Left cardiac atrium (tissue), 4 donors: Measurements from ENCODE around the gene PSRC1. TPM values are rescaled to one million over a fixed set of nuclear protein-coding genes. Genes with fewer than 3 reads are reported as not detected.
A peak's percentile ranks its signal among the peaks of the same experiment; 100 is the strongest.

ENCODE experiments used
- ATAC-seq, 2 donors: fragments of 200-7000 bp; cut with Tn5 transposase; one replicate each; pipeline ENCODE4 v1.9.1; 2020; ENCODE audit warnings: mild to moderate bottlenecking in 2 of 2, moderate library complexity in 2 of 2
- DNase-seq: peaks from one replicate; pipeline ENCODE4 v3.0.0-alpha.2; 2020
- intact Hi-C, 2 donors: fragments of 100-400 bp; cut with DNase I; formaldehyde crosslinking; loops; one replicate each; pipeline versions ENCODE4 v1.14.1 to v1.15.1; 2022 to 2023
- total RNA-seq, 2 donors: library from RNA; stranded (reverse); fragmentation: NEBNext Ultra II Directional; extraction: Animal tissue kit (Norgen Biotek cat#: 25700); gene quantifications; one replicate each; pipeline ENCODE4 v1.2.1, GENCODE V29; 2021
- donor health status: DM: no; HTN: yes; CAD: no.
- donor health status: DM: no; HTN: yes; CAD: no; lungs with severe emphysema.
- donor health status: DM: yes; HTN: yes; CAD: no.
- donor health status: Dilated cardiomyopathy.

Gene PSRC1
- total RNA-seq, 2 donors from 2014 or later = 2.3 to 2.5 TPM

DNA sequence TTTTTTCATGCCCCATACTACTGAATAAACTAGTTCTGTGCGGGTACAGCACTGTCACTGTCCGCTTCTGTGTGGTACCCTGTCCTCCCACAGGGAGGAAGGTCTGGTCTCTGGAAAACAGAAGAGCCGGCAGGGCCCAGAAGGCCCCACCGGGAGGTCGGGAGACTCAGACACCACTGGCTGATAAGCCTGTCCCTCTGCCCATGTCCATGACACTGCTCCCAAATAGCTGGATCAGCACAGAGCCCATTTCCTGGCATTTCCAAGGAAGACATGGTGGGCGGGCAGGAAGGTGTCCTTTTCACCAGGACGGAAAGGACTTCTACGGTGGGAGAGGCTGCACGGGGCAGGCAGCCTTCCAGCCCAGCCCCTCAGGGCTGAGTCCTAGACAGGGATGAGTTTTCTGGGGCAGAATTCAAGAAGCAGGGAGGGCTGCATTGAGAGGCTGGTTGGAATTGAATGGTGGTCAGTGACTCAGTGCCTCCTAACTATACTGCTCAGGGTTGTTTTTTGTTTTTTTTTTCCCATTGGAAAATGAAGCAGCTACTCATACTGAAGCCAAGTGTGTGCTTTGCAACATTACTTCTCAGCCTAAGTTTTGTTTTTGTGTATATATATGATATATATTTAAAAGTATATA is 7.1 kb downstream of the PSRC1 start:
- DNase-seq (no peak), ATAC-seq (no peak)
- intact Hi-C loops = loop anchor here (5.0 kb wide), 2 partner anchors 126 to 256 kb away; no protein-coding TSS in a partner anchor

DNA sequence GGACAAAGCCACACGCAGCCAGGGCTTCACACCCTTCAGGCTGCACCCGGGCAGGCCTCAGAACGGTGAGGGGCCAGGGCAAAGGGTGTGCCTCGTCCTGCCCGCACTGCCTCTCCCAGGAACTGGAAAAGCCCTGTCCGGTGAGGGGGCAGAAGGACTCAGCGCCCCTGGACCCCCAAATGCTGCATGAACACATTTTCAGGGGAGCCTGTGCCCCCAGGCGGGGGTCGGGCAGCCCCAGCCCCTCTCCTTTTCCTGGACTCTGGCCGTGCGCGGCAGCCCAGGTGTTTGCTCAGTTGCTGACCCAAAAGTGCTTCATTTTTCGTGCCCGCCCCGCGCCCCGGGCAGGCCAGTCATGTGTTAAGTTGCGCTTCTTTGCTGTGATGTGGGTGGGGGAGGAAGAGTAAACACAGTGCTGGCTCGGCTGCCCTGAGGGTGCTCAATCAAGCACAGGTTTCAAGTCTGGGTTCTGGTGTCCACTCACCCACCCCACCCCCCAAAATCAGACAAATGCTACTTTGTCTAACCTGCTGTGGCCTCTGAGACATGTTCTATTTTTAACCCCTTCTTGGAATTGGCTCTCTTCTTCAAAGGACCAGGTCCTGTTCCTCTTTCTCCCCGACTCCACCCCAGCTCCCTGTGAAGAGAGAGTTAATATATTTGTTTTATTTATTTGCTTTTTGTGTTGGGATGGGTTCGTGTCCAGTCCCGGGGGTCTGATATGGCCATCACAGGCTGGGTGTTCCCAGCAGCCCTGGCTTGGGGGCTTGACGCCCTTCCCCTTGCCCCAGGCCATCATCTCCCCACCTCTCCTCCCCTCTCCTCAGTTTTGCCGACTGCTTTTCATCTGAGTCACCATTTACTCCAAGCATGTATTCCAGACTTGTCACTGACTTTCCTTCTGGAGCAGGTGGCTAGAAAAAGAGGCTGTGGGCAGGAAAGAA is 8.1 kb downstream of the PSRC1 start:
- ATAC-seq (peak in 1 of 2 donors; percentile 36), DNase-seq (no peak)
- intact Hi-C loops = loop anchor here (5.0 kb wide), 2 partner anchors 127 to 257 kb away; no protein-coding TSS in a partner anchor

DNA sequence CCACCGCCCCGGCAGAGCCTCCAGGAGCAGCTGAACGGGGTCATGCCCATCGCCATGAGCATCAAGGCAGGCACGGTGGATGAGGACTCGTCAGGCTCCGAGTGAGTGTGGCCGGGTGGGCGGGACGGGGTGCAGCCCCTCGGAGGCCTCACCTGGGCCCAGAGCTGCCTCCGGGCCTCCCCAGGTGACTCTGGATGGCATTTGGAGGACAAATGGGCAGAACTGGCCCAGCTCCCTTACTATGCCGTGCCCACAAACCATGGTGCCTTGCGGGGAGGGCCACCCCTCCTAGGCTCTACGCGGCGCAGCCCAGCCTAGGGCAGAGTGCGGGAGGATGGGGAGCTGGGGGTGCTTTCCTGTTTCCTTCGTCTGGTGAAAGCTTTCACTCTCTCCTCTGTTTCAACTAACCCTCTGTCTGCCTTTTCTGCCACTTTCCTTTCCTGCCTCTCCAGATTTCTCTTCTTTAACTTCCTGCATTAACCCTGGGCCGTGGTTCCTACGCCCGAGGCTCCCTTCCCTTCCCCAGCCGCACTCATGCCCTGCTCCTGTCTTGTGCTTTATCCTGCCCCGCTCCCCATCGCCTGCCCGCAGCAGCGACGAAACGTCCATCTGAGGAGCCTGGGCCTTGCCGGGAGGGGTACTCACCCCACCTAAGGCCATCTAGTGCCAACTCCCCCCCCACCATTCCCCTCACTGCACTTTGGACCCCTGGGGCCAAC is 9.2 kb downstream of the PSRC1 start:
- DNase-seq (no peak), ATAC-seq (no peak)
- intact Hi-C loops = no loop called here

DNA sequence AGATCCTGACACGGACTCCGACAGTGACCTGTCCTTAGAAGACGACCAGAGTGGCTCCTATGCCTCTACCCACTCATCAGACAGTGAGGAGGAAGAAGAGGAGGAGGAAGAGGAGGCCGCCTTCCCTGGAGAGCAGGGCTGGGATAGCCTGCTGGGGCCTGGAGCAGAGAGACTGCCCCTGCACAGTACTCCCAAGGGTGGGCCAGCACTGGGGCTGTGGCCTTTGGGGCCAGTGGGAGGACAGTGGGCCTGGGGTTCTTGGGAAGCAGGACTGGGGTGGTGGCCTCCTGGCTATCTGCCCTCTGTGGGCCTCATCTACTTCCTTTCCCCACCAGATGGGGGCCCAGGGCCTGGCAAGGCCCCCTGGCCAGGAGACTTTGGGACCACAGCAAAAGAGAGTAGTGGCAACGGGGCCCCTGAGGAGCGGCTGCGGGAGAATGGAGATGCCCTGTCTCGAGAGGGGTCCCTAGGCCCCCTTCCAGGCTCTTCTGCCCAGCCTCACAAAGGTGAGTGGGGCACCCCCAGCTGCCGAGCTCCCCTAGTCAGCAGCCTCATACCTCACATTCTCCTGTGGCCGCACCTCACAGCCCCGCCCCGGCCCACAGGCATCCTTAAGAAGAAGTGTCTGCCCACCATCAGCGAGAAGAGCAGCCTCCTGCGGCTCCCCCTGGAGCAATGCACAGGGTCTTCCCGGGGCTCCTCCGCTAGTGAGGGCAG is 10.0 kb downstream of the PSRC1 start:
- DNase-seq = no peak
- no peak for ATAC-seq
- intact Hi-C loops = no loop called here

DNA sequence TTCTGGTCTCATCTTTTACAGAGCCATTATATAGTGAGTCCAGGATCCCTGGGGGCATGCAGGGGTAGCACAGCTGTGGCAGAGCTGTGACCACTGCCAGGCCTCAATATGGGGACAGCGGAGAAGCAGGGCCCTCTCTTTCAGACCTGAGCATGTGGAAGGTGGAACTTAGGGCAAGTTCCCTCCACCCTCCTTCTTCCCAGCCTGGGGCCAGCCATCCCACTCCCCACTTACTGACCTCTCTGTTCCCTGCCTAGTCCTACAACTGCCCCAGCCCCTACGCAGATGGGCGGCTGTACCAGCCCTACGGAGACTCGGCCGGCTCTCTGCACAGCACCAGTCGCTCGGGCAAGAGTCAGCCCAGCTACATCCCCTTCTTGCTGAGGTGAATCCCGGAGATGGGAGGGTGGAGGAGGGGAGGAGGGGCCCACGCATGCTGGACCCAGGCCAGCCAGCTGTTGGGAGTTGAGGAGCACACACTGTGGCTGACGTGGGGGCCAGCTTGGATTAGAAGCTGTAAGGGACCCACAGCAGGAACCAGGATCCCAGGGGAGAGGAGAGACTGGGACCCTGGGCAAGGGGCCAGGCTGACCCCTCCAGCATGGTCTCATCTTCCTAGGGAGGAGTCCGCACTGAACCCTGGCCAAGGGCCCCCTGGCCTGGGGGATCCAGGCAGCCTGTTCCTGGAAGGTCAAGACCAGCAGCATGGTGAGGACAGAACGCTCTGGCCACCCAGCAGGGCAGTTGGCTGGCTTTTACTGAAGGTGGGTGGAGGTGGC is 10.7 kb downstream of the PSRC1 start:
- intact Hi-C loops = no loop called here
- ATAC-seq (no peak), DNase-seq (no peak)

DNA sequence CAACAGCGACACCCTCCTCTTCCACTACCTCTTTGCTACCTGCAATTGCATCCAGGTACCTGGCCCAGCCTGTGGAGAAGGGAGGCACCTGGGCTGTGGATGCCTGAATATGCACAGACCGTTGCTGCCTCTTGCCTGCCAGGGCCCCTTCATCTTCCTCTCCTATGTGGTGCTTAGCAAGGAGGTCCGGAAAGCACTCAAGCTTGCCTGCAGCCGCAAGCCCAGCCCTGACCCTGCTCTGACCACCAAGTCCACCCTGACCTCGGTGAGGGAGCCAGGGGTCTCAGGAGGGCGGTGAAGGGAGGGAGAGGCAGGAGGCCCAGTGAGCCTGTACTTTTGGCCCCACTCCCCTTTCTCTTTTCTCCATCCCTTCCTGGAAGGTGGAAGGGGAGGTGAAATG is 11.5 kb downstream of the PSRC1 start:
- DNase-seq = no peak
- no peak for ATAC-seq
- intact Hi-C loops = no loop called here

DNA sequence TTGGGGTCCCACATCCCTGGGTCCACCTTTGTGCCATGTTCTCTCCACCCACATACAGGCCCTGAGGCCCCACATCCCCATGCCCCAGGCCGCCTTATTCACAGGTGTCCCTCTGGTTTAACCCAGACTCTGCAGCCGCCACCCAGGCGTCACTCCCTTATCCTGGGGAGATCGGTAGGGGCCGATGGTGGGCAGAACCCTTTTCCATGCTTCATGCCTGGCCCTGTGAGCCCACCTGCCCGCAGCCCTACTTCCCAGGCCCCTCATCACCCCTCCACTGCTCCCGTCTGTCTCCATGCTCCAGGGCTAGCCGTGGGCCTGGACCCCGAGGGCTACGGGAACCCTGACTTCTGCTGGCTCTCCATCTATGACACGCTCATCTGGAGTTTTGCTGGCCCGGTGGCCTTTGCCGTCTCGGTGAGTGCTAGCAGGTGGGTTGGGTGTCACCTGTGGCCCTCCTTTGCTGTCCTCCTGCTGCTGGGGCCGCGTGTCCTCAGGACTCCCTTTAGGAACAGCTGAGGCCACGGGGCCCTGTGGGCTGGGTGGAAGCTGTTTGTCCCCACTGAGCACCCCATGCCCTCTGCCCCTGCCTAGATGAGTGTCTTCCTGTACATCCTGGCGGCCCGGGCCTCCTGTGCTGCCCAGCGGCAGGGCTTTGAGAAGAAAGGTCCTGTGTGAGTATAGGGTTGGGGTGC is 12.2 kb downstream of the PSRC1 start:
- ATAC-seq (no peak), DNase-seq (no peak)
- intact Hi-C loops = no loop called here

DNA sequence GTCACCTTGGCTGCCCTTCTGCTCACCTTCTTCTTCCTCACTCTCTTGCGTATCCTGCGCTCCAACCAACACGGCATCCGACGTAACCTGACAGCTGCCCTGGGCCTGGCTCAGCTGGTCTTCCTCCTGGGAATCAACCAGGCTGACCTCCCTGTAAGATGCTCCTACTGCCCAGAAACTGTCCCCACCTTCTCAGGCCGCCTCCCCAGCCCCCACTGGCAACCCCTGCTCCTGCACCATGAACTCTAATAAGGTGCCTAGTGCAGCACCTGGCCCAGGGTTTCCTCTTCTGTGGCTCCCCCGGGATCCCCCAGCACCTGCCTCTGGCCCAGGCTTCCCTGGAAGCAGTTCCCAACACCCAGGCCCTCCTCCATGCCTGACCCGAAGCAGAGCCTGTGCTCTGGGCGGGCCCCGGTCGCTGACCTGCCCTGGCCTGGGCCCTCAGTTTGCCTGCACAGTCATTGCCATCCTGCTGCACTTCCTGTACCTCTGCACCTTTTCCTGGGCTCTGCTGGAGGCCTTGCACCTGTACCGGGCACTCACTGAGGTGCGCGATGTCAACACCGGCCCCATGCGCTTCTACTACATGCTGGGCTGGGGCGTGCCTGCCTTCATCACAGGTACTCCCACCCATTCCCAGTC is 12.8 kb downstream of the PSRC1 start:
- intact Hi-C loops = loop anchor here in 1 of 2 donors (10.0 kb wide), 1 partner anchor 265 kb away; the partner anchor contains the start of gene GPR61
- DNase-seq = no peak

DNA sequence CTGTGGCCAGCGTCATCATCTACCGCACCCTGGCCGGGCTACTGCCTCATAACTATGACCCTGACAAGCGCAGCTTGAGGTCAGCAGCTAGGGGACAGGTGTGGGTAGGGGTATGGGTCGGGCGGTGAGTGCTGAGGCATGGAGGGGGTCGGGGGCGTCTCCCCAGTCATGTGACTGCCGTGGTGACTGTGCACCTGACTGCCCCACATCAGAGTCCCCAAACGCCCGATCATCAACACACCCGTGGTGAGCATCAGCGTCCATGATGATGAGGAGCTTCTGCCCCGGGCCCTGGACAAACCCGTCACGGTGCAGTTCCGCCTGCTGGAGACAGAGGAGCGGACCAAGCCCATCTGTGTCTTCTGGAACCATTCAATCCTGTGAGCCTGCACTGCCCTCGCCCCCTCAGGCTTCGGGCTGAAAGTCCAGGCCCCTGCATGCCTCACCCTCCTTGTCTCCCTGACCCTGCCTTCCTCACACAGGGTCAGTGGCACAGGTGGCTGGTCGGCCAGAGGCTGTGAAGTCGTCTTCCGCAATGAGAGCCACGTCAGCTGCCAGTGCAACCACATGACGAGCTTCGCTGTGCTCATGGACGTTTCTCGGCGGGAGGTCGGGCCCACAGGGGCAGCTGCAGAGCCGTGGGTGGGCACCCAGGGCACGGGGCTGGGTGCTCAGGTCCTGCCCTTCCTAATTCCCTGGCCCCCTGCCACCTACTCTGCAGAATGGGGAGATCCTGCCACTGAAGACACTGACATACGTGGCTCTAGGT is 13.5 kb downstream of the PSRC1 start:
- DNase-seq = no peak
- intact Hi-C loops = loop anchor here in 1 of 2 donors (10.0 kb wide), 1 partner anchor 265 kb away; the partner anchor contains the start of gene GPR61
- no peak for ATAC-seq

More for the DNA sequence above, 12.8 kb downstream of the PSRC1 start:
- ATAC-seq = no peak

DNA sequence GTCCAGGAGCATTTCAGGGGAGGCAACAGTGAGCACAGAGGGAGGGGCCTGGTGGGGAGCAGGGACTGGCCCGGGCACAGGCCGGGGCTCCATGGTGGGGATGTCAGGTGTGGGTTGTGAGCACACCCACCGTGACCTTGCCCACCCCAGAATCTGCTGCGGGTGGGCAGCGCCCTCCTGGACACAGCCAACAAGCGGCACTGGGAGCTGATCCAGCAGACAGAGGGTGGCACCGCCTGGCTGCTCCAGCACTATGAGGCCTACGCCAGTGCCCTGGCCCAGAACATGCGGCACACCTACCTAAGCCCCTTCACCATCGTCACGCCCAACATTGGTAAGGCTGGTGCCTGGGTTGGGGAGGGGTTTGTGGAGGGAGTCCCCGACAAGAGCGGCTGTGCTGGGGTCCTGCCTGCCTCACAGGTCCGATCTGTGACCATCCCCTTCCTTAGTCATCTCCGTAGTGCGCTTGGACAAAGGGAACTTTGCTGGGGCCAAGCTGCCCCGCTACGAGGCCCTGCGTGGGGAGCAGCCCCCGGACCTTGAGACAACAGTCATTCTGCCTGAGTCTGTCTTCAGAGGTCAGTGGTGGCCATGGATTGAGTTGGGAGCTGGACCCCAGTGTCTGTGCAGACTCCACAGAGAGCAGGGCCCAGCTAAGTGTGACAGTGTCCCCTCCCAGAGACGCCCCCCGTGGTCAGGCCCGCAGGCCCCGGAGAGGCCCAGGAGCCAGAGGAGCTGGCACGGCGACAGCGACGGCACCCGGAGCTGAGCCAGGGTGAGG is 14.3 kb downstream of the PSRC1 start:
- ATAC-seq (no peak), DNase-seq (no peak)
- intact Hi-C loops = loop anchor here in 1 of 2 donors (10.0 kb wide), 1 partner anchor 266 kb away; the partner anchor contains the start of gene GPR61

DNA sequence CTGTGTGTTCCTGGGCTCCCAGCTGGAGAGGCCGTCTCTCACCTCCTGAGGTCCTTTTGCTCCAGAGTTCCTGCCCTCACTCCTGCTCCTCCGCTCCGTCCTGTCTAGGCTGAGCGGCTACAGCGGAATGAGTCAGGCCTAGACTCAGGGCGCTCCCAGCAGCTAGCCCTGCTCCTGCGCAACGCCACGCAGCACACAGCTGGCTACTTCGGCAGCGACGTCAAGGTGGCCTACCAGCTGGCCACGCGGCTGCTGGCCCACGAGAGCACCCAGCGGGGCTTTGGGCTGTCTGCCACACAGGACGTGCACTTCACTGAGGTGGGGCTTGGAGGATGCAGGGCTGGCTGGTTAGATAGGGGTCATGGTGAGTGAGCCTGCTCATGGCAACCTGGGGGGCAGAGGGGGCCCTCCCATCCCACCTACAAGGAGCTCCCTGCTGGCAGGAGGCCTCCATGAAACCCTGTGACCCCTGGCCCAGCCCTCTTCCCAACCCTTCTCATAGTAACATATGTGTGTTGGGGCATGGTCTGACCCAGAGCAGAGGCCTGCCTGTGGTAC is 15.1 kb downstream of the PSRC1 start:
- DNase-seq (no peak), ATAC-seq (no peak)
- intact Hi-C loops = loop anchor here in 1 of 2 donors (10.0 kb wide), 1 partner anchor 267 kb away; the partner anchor contains the start of gene GPR61

DNA sequence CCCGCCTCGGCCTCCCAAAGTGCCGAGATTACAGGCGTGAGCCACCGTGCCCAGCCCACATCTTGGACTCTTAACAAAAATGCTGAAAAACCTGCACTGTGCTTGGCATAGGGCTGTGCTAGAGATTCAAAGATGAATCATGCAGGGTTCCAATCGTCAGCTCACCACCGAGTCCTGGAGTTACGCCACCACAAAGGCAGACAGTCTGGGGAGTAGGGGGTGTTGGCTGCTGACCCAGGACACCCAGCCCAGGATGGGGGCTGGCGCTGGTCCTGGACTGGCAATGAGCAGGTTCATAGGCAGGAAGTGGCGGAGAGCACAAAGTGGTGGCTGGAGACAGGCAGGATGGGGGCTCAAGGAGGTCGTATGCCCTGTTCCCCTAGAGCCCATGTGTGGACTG is 16.0 kb downstream of the PSRC1 start:
- ATAC-seq (no peak), DNase-seq (no peak)
- intact Hi-C loops = loop anchor here in 1 of 2 donors (10.0 kb wide), 1 partner anchor 268 kb away; the partner anchor contains the start of gene GPR61

DNA sequence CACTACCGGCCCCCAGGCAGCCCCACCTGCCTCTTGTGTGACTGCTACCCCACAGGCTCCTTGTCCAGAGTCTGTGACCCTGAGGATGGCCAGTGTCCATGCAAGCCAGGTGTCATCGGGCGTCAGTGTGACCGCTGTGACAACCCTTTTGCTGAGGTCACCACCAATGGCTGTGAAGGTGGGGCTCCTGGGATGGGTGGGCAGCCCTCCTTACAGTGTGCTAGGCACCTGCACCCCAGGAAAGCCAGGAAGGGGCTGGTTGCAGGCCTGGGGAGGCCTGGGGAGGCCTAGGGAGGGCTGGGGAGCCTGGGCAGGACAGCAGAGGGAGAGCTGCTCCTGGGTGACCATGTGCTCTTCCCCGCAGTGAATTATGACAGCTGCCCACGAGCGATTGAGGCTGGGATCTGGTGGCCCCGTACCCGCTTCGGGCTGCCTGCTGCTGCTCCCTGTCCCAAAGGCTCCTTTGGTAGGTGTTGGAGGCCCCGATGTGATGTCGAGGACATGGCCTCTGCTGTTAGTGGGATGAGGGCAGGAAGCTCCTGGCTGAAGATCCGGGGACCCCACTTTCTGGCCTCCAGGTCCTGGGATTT is 17.1 kb downstream of the PSRC1 start:
- intact Hi-C loops = loop anchor here in 1 of 2 donors (10.0 kb wide), 1 partner anchor 269 kb away; the partner anchor contains the start of gene GPR61
- ATAC-seq (no peak), DNase-seq (no peak)

DNA sequence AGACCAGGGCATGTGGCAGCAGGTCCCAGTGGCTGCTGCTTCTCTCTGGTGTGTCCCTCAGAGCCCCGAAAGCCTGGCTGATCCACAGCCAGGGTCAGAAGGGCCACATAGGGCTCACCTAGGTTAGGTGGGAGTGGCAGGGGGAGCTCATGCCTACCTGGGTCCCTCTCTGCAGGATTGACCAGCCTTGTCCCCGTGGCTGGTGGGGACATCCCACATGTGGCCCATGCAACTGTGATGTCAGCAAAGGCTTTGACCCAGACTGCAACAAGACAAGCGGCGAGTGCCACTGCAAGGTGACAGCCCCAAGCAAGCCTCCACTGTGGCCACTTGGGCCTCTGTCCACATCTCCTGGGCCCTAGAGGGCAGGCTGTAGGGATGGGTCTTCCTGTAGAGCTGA is 17.9 kb downstream of the PSRC1 start:
- no peak for DNase-seq
- ATAC-seq = no peak
- intact Hi-C loops = loop anchor here in 1 of 2 donors (10.0 kb wide), 1 partner anchor 270 kb away; the partner anchor contains the start of gene GPR61
